Measurements from ENCODE around the gene FCMR.

The FCMR gene

GRCh38 chr1:206921772-206922265 is at the start of gene FCMR:
Gene FCMR, minus strand, starts transcription at chr1:206921941. Its CDS starts 87 bp downstream, at chr1:206921854.
- peak; percentile 76 for DNase-seq

- DNase-seq: no peak
Observed at GRCh38 chr1:206971029-206971655, 49.4 kb upstream of the FCMR start.

- DNase-seq: no peak
Observed at GRCh38 chr1:206970446-206970845, 48.7 kb upstream of the FCMR start, which contains the start of gene FCAMR. Gene FCAMR, minus strand, starts transcription at chr1:206970460. Its CDS starts 335 bp downstream, at chr1:206970125.

GRCh38 chr1:206969090-206969489 is 47.3 kb upstream of the FCMR start:
- no peak for DNase-seq

- DNase-seq: peak; percentile 64
Observed at GRCh38 chr1:206967096-206967849, 45.5 kb upstream of the FCMR start.

- DNase-seq: no peak
Observed at GRCh38 chr1:206965781-206966180, 44.0 kb upstream of the FCMR start.

- DNase-seq: no peak
Observed at GRCh38 chr1:206963740-206964139, 42.0 kb upstream of the FCMR start.

- DNase-seq: no peak
Observed at GRCh38 chr1:206963119-206963712, 41.5 kb upstream of the FCMR start.

- peak; percentile 53 for DNase-seq
Observed at GRCh38 chr1:206962272-206962671, 40.5 kb upstream of the FCMR start.

- DNase-seq: no peak
Observed at GRCh38 chr1:206961668-206962067, 39.9 kb upstream of the FCMR start.

- no peak for DNase-seq
Observed at GRCh38 chr1:206960676-206961386, 39.1 kb upstream of the FCMR start.

GRCh38 chr1:206958144-206958543 is 36.4 kb upstream of the FCMR start:
- DNase-seq: no peak

- DNase-seq: no peak
Observed at GRCh38 chr1:206957639-206958038, 35.9 kb upstream of the FCMR start.

- DNase-seq: no peak
Observed at GRCh38 chr1:206955476-206956451, 34.0 kb upstream of the FCMR start.

GRCh38 chr1:206954459-206955342 is 33.0 kb upstream of the FCMR start:
- no peak for DNase-seq

- no peak for DNase-seq
Observed at GRCh38 chr1:206953626-206954025, 31.9 kb upstream of the FCMR start.

- DNase-seq: no peak
Observed at GRCh38 chr1:206953126-206953525, 31.4 kb upstream of the FCMR start.

GRCh38 chr1:206952171-206952570 is 30.4 kb upstream of the FCMR start:
- DNase-seq: peak; percentile 83

GRCh38 chr1:206951318-206952100 is 29.8 kb upstream of the FCMR start:
- no peak for DNase-seq

GRCh38 chr1:206949641-206950040 is 27.9 kb upstream of the FCMR start:
- no peak for DNase-seq

Measured in hematopoietic multipotent progenitor cell treated with erythropoietin and hydrocortisone succinate and interleukin-3 and kit ligand, for 4 days (in vitro differentiated cells).